ENCODE results near the gene ABLIM3.

ABLIM3 gene

DNA sequence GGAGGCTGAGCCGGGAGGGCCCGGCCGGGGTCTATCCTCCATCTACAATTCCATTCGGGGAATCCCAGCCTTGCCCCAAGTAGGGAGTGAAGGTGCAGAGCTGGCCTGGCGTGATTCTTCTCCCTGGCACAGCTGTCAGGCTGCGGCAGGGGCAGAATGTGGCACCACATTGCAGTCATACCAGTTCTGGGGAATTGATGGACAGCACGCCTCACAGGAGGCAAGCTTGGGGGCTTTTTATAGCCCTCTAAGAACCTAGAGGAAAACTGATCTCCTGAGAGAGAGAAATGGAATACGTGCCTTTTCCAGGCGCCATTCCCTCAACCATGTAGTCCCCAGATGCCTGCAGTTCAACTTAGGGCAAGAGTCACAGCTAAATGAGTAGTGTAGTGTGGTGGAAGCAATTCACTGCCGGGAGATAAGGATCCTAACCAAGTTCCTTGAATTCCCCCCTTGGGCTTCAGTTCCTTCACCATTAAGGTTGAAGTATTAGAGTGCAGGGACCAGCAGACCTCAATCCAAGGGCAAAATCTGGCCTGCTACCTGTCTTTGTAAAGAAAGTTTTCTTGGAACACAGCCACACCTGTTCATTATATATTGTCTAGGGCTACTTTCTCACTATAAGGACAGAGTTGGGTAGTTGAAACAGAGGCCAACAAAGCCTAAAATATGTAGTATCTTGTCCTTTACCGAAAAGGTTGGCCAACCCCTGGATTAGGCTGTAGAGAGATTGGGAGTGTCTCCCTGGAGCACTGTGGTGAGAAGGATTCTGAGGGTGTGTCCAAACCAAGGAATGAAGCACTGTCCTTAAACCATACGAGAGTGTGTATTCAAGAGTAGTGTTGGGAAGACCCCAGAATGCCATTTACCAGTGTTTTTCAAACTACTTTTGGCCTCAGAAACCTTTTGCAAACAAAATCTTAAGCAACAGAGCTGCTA, 141.0 kb downstream of the ABLIM3 start:
- DNase-seq (ENCODE audit: low spot score), result no peak

GRCh38 chr5:149282966-149283332, 141.7 kb downstream of the ABLIM3 start:
- no peak for DNase-seq (ENCODE audit: low spot score)

GRCh38 chr5:149283626-149284480, 142.6 kb downstream of the ABLIM3 start:
- no peak for DNase-seq (ENCODE audit: low spot score)

- no peak for DNase-seq (ENCODE audit: low spot score)
These were observed 143.2 kb downstream of the ABLIM3 start for GRCh38 chr5:149284501-149284900.

- DNase-seq (ENCODE audit: low spot score), result no peak
These were observed 143.9 kb downstream of the ABLIM3 start for GRCh38 chr5:149285153-149285552.

- DNase-seq (ENCODE audit: low spot score), result no peak
These were observed 147.1 kb downstream of the ABLIM3 start for GRCh38 chr5:149288436-149288835.

GRCh38 chr5:149289301-149289700, 148.0 kb downstream of the ABLIM3 start:
- DNase-seq (ENCODE audit: low spot score), result no peak

- DNase-seq (ENCODE audit: low spot score), result no peak
These were observed 153.9 kb downstream of the ABLIM3 start for GRCh38 chr5:149294872-149295829.

GRCh38 chr5:149297340-149298025, 156.2 kb downstream of the ABLIM3 start:
- DNase-seq (ENCODE audit: low spot score), result no peak

- no peak for DNase-seq (ENCODE audit: low spot score)
These were observed 156.9 kb downstream of the ABLIM3 start for GRCh38 chr5:149298163-149298562.

DNA sequence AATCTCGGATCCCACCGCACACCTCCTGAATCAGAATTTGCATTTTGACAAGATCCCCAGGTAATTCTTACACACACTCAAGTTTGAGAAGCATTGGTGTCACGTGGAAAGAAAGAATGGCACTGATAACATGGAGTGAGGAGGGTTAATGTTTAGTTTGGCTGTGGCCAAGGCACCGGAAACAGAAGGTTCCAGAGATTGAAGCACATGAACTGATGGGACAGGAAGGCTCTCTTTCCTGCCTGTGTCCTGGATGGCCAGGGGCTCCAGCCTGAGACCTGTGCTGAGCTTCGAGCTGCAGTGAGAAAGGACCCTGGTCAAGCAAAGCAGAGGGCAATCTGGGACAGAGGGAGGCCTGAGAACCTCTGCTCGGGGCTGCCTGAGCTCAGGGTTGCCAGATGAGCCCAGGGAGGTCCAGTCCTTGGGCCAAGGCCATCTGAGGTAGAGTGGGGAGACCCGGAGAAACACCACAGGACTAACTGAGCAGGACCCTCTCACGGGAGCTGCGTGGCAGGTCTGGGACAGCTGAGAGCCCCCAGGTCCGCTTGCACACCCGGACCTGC, 157.6 kb downstream of the ABLIM3 start:
- no peak for DNase-seq (ENCODE audit: low spot score)

DNA sequence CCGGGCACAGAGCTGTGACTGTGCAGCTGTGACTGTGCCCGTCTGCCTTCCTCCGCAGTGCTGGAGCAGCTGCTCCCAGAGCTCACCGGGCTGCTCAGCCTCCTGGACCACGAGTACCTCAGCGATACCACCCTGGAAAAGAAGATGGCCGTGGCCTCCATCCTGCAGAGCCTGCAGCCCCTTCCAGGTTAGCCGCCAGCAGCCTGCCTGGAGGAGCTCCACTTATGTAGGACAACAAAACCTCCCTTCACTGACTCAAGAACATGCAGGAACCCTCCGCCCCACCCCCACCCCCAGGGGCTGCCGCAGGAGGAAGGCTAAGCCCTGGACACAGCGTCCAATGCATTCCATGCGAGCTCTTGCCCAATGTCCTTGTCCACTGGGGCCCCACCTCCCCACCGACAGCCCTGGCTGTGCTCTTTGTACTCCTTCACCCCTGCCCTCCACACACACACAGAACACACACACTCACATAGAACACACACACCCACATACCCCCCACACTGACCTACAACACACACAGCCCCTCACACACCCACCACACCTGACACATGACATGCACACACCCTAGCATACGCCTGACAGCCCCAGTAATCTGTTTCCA, 158.3 kb downstream of the ABLIM3 start:
- DNase-seq (ENCODE audit: low spot score), result no peak

GRCh38 chr5:149300441-149300840, 159.1 kb downstream of the ABLIM3 start:
- no peak for DNase-seq (ENCODE audit: low spot score)

DNA sequence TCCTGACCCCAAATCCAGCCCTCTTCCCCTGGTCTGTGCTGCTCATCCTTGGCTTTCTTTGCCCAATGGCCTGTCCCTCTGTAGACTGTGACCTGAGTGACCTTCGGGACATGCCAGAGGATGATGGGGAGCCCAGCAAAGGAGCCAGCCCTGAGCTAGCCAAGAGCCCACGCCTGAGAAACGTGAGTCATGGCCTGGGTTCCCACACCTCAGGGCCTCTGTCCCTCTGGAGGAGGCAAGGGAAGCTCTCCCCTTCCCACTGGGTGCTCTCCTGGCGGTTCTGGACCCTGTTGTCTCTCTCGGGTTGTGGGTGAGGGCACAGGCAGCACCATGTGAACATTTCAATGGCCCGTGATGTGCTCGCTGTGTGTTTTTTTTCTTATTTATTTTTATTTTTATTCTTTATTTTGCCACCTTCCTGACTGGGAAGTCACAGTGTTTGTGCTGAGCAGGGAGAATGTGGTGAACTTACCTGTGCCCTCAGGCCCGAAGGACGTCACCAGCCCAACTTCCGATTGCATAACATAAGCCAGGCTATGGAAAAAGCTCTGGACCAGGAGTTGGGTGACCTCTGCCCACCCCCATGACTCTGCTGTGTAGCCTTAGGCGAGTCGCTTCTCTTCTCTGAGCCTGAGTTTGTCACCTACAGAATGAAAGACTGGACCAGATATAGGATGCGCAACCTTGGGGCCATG, 159.9 kb downstream of the ABLIM3 start:
- no peak for DNase-seq (ENCODE audit: low spot score)

- no peak for DNase-seq (ENCODE audit: low spot score)
These were observed 160.6 kb downstream of the ABLIM3 start for GRCh38 chr5:149301744-149302380.

DNA sequence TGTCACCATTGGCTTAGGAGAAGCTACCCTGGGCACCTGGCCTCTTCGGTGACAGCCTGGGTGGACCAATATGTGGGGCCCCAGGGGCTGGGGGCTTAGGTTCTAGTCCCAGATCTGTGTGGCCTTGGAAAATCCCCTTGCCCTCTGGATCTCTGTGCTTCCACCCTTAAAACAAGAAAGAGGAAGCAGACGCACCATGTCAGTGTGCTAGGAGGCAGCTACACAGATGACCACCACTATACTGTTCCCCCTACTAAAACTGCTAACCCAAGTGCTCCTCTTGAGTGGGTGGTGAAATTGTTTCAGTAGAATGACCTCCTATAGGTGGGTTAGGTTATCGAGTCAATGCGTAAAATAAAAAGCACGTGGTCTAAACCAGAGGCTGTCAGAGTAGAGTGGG, 161.3 kb downstream of the ABLIM3 start:
- DNase-seq (ENCODE audit: low spot score), result no peak

DNA sequence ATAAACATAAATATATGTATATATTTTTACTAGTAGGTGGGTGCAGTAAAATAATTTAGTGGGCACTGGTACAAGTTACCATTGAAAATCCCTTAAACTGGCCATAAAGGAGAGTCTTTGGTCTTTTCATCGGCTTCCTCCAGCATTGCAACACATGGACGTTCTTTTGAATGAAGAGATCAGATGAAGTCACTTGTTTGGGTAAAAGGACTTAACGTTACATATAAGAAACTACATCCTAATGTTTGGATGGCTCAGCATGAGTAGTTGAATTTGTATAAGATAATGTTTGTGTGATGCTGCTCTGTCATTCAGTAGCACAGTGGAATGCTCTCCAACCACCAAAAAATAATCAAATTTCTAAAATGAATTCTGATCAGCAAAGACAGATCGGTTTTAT, 161.9 kb downstream of the ABLIM3 start:
- no peak for DNase-seq (ENCODE audit: low spot score)

DNA sequence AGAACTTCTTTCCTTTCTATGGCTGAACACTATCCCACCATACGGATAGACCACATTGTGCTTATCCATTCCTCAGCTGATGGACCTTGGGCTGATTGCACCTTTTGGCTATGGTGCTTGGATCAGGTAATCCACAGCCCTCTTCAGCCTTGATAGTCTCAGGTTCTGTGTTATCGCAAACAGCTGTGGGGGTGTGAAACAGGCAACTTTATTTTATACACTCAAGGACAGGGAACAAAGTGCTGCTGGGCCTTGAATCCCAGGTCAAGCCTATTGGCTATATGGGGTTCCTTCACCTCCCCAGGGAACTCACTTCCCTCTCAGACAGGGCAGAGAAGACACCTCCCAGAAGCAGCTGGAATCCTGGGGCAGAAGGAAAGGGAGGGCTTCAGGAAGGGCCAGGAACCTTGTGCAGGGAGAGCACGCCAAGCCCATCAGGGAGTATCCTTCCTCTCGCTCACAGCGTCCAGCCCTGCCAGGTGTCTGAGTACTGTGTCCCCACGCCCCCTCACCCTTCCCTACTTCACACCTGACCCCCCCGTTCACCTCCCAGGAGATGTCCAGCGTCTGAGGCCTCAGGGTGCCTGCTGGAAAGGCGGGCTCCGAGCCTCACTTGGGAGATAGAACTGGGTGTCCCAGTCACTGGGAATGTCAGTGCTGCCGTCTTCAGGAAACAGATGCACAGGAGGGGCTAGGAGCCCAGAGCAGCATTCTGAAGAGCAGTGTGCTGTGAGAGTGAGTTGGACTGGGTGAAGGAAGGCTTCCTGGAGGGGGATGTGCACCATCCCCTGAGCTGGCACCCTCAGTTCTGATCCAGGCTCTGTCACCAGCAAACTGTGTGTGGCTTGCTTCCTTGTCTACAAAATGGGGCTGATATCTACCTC, 163.1 kb downstream of the ABLIM3 start:
- DNase-seq (ENCODE audit: low spot score), result no peak

Measured in ecto neural progenitor cell (in vitro differentiated cells).